Measurements from ENCODE around the gene NEDD8.
A peak's percentile ranks its signal among the peaks of the same experiment; 100 is the strongest.

DNA sequence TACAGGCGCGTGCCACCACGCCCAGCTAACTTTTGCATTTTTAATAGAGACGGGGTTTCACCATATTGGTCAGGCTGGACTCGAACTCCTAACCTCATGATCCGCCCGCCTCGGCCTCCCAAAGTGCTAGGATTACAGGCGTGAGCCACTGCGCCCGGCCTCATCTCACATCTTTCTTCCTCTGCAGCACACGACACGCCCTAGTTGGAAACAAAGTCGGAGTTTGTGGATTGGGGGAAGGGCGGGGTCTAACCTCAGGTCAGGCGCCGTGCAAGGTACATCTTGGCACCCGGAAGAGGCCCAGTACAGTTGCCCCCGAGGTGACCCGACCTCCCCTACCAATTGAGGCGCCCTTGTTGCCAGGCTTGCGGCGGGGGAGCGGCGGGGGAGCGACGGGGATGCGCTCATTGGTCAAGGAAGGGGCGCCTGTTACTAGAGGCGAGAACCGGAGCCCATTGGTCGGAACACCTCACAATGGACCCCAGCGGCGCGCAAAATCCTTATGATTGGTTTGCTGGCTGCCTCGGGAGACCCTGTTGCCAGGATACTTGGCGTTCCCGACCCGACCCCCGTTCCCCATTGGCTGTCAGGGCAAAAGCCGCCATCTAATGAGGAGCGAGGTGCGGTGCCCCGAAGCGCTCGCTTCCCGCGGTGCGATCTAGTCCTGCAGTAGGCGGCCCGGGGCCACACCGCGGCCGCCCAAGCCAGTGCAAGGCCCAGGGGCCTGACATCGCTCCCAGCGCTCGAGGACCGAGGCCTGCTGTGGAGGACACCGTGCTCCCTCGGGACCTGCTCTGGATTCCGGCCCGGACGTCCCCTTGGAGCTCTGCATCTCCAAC lies 60.5 kb downstream of the NEDD8 start, which contains the start of gene REC8:
- no peak for TF ChIP-seq EZH2 (IDR thresholded peaks at IDR 0.05; ENCODE audit: borderline replicate concordance, insufficient read depth, low read length, poor library complexity, severe bottlenecking)
- peak; percentile 29 for TF ChIP-seq POLR2AphosphoS5 (IDR thresholded peaks at IDR 0.05)
- TF ChIP-seq, protein P1, sequence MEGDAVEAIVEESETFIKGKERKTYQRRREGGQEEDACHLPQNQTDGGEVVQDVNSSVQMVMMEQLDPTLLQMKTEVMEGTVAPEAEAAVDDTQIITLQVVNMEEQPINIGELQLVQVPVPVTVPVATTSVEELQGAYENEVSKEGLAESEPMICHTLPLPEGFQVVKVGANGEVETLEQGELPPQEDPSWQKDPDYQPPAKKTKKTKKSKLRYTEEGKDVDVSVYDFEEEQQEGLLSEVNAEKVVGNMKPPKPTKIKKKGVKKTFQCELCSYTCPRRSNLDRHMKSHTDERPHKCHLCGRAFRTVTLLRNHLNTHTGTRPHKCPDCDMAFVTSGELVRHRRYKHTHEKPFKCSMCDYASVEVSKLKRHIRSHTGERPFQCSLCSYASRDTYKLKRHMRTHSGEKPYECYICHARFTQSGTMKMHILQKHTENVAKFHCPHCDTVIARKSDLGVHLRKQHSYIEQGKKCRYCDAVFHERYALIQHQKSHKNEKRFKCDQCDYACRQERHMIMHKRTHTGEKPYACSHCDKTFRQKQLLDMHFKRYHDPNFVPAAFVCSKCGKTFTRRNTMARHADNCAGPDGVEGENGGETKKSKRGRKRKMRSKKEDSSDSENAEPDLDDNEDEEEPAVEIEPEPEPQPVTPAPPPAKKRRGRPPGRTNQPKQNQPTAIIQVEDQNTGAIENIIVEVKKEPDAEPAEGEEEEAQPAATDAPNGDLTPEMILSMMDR (IDR thresholded peaks at IDR 0.05; ENCODE audit: poor library complexity, severe bottlenecking) = no peak
- no peak for TF ChIP-seq SMC3 (conservative IDR thresholded peaks at IDR 0.05; ENCODE audit: poor library complexity)
- no peak for TF ChIP-seq MXI1 (conservative IDR thresholded peaks at IDR 0.05; ENCODE audit: poor library complexity, severe bottlenecking)
- TF ChIP-seq EP300 (conservative IDR thresholded peaks at IDR 0.05; ENCODE audit: poor library complexity, severe bottlenecking) = no peak
